GM19372 (cell line): ENCODE data around the gene VEPH1.

ENCODE experiments used
- ATAC-seq: cut with Tn5 transposase; IDR thresholded peaks from one replicate; pipeline ENCODE4 v1.9.1; 2021; ENCODE audit warnings: mild to moderate bottlenecking, low read depth, moderate library complexity; ENCODE audit not compliant: unreplicated experiment

Gene VEPH1

GRCh38 chr3:157233923-157234322 is 269.3 kb downstream of the VEPH1 start:
- ATAC-seq, result no peak

DNA sequence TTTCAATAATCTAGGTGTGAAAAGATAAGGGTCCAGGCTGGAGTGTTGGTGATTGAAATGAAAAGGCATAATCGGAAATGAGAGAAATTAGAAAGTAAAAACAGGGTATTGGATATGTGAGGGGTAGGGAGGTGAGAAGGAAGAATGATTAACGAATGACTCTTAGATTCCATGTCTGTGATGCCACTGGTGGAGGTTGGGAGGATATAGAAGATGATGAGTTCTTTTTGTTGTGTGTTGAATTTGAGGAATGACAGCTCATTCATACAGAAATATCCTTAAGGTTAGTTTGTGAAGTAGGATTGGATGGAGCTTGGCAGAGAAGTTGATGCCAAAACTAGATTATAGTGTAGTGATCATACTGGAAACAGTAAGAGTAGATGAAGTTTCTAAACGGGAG is 271.1 kb downstream of the VEPH1 start:
- ATAC-seq, result no peak

DNA sequence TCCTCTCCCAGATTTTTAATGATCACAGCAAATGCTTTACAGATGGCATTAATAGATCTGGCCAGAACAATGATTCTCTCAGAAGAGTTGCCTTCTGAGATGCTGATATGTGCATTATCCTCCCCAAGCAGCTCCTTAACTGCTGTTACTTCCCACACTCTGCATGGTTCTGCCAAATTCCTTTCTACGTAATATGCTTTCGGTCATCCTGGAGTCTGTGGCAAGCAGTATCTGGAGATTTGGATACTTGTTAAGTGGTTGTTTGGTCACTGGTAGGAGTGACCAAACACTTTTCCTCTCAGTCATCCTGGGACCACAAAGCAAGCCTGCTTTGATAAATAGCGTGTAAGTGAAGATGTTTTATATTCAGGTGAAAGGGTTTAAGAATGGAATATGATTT is 272.1 kb downstream of the VEPH1 start:
- no peak for ATAC-seq

- ATAC-seq, result no peak
Measured at GRCh38 chr3:157226173-157226847, 276.9 kb downstream of the VEPH1 start.

- no peak for ATAC-seq
Measured at GRCh38 chr3:157225001-157225400, 278.2 kb downstream of the VEPH1 start.

GRCh38 chr3:157220883-157221282 is 282.3 kb downstream of the VEPH1 start:
- no peak for ATAC-seq

GRCh38 chr3:157220211-157220610 is 283.0 kb downstream of the VEPH1 start:
- ATAC-seq, result no peak

DNA sequence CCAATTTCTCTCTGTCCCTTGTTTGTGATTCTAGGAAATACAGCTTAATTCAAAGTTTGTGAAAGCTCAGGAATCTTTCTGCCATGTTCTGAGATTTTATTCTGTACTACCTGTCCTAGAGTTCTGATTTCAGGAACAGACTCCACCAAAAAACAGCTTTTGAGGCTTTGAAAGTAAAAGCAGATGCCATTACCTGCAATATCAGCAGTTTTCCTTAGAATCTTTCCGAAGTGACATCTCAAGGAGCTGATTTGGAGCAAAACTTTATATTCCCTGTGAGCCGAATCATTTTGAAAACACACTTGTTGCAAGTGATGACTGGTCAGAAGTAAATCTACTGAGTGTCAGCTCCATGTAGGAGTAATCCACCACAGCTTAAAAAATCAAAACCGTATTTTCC is 284.0 kb downstream of the VEPH1 start:
- ATAC-seq, result no peak
